GM21360 (cell line): ENCODE measurements around the gene GAB3.

ENCODE experiments used
- ATAC-seq: cut with Tn5 transposase; IDR thresholded peaks from one replicate; pipeline ENCODE4 v1.9.1; 2021; ENCODE audit warnings: mild to moderate bottlenecking, moderate library complexity; ENCODE audit not compliant: unreplicated experiment

Gene GAB3, protein sequence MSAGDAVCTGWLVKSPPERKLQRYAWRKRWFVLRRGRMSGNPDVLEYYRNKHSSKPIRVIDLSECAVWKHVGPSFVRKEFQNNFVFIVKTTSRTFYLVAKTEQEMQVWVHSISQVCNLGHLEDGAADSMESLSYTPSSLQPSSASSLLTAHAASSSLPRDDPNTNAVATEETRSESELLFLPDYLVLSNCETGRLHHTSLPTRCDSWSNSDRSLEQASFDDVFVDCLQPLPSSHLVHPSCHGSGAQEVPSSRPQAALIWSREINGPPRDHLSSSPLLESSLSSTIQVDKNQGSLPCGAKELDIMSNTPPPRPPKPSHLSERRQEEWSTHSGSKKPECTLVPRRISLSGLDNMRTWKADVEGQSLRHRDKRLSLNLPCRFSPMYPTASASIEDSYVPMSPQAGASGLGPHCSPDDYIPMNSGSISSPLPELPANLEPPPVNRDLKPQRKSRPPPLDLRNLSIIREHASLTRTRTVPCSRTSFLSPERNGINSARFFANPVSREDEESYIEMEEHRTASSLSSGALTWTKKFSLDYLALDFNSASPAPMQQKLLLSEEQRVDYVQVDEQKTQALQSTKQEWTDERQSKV

DNA sequence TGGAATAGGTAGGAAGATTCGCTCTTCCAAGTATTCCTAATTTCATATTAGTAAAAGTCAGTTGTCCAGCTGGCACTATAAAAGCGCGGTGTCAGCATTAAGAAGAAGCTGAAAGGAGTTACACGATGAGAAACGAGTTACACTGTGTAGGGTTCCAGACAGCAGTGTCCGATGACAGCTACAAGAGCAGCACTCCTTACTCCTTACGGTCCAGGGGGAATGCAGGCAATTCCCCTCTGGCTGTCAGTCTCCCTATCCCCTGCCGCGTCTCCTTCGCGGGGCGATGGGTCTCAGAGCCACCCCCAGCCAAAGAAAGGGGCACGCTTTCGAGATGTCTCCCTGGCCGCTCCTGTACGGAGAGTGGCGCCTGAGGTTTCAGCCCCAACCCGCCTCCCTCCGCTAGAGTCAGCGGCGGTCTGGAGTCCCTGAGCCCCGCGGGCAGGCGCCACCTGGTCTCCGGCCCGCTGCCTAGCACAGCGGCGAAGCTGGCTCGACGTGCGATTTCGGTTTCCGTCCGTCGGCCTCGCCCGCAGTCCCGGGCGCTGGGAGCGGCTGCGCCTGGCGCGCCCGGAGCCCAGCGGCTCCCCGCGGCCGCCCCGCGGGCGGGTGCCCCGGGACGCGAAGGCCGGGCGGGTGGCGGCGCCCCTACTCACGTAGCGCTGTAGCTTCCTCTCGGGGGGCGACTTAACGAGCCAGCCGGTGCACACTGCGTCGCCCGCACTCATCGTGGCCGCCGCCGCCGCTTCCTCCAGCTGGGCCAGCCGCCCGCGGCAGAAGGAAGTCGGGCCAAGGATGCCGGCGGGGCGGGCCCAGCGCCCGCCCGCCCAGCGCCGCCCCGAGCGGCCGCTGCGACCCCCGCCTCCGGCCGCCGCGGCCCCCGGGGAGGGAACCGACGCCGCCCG is at the start of gene GAB3:
Gene GAB3, minus strand, starts transcription at position 777 of the 902 bp plus-strand sequence. Its CDS starts 52 bp downstream, at position 725.
- ATAC-seq = no peak

- ATAC-seq = no peak
These were observed 48.9 kb upstream of the GAB3 start for GRCh38 chrX:154799556-154800348.

DNA sequence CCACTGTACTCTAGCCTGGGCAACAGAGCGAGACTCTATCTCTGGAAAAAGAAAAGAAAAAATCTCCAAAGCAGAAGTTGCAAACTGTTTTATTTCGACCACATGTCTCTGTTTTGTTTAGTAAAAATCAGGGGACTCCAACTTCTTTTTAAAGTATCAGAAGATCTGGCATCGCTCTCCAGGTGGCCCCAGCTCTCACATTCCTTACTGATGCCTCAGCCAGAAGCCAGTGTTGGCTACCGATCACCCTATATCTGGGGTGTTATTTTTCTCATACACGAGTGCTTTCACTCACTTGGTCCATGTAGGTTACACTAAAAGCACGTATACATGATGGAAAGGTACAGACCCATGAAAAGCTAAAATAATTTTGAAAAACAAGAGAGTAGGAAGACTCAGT is 46.1 kb upstream of the GAB3 start:
- no peak for ATAC-seq

DNA sequence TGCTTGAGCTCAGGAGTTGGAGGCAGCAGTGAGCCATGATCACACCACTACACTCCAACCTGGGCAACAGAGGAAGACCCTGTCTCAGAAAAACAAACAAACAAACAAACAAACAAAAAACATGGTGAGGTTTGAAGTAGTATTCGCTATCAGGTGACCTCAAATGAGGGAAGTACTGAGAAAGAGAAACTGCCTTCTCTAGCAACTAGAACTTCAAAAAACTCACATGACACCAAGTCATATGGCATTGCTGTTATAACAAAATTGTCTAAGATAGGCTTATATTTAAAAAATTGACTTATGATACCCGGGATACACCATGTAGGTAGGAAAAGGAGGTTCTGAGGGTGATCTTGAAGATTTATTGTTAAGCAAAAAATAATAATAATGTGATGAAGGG is 44.1 kb upstream of the GAB3 start:
- ATAC-seq = no peak

- no peak for ATAC-seq
These were observed 42.4 kb upstream of the GAB3 start for GRCh38 chrX:154793084-154793795.

DNA sequence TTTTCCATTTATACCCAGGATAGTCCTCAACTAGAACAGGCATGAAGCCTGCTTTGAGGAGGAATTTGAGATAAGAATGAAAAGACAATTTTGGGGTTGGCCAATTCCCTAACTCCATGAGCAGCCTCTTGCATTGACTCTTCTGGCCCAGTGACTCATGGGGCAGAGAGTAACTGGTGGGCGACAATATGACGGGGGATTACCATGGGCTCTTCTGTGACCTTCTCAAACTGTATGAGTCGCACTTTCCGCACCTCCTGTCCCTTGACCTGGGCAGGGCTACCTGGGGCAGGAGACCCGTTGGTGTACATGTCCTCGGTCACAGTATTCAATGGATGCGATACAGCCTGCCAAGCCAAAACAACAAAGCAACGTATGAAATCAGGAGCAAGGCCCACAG is 41.1 kb upstream of the GAB3 start:
- ATAC-seq = no peak

DNA sequence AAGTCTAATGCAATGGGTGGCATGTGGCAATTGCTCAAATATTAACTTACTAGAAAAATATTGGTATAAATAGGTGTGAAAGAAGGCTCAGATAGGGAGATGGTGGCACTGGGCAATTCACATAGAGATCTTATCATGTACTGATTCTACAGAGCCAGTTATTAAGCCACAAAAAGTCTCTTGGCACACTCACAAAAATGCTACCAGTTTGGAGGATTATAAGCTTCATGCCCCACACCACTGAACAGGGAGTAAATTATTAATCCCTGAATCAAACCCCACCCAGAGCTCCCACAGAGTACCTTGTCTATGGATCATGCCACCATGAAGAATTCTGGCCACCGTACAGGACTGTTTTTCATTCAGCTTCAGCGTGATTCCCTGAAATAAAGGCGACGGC is 40.6 kb upstream of the GAB3 start:
- ATAC-seq = no peak

GRCh38 chrX:154785716-154786115 is 34.8 kb upstream of the GAB3 start:
- no peak for ATAC-seq

GRCh38 chrX:154784149-154784995 is 33.5 kb upstream of the GAB3 start:
- no peak for ATAC-seq

- no peak for ATAC-seq
These were observed 30.1 kb upstream of the GAB3 start for GRCh38 chrX:154780968-154781367.

- ATAC-seq = no peak
These were observed 28.4 kb upstream of the GAB3 start for GRCh38 chrX:154779261-154779660.

- ATAC-seq = no peak
These were observed 25.9 kb upstream of the GAB3 start for GRCh38 chrX:154776753-154777152.

DNA sequence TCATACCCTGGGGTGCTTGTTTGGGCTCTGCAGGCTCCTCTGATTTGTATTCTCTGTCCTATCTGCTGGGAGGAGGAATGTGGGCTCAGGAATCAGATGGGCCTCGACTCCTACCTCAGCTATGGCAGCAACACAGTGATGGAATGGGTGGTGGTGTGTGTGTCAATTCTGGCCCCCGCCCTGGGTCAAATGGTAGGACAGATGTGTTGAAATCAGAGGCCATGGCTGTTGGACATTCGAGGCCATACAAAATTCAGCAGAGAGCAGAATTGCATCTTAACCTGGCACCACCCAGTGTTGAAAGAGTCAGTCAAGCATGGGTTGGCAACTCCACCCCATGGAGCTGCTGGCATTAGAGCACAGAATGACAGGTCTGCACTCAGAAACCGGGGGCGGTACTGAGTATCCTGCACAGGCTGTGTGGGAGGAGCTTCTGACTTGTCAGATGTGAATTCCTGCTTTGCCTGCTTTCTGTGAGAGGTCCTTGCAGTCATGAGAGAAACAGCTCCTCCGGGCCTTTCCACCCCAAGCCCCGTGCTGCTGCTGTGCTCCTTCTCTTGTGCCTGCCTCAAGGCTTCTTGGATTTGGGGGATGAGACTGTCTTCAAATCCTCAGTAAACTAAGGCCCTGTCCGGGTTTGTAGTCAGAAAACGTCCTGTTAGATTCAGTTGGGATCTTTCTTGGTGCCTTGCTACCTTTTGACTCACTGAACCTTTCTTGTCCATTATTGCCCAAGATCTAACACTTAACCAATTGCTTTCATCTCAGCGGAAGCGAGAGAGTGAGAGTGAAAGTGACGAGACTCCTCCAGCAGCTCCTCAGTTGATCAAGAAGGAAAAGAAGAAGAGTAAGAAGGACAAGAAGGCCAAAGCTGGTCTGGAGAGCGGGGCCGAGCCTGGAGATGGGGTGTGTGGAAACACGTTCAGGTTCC is 24.8 kb upstream of the GAB3 start:
- ATAC-seq = no peak

DNA sequence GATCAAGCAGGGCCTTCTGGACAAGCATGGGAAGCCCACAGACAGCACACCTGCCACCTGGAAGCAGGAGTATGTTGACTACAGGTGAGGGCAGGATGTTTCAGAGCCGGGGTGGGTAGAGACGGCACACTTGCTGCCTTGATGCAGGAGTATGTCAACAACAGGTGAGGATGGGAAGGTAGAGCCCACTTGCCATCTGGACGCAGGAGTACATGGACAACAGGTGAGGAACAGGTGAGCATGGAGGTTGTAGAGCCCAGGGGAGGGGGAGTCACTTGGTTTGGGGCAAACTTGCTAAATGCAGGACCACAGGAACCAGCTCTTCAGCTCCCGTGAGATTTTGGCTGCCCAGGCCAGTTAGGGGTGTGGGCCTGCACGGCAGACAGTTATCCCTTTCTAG is 23.7 kb upstream of the GAB3 start:
- no peak for ATAC-seq

DNA sequence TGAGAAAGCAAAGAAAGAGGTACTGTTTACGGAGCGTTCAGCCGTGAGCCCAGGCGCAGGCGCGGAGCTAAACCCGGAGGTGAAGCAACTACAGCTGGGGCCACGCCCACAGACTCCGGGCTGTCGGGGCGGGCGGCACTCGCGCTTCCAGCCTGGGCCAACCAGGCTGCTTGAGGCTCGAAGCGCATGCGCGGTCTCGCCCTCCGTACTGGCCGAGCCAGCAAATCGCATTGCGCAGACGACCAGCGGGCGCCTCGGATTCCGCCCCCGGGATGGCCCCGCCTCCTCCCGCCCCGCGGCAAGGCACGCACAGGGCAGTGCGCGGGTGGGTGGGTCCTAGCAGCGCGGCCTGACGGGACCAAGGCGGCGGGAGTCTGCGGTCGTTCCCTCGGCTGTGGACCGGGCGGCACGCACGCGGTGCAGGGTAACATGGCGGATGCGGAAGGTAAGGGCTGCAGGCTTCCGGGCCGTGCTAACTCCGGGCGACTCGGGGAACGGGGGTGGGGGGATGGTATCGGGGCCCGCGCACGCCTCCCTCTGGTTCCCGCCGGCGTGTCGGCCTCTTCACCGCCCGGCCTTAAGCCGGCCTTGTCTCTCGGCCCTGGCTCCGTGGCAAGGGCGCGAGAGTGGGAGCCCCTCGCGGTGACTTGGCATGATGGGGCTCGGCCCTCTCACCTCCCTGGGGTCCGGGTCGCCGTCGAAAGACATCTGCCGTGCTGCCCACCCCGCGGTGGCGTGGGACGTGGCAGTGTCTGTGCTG is 11.8 kb upstream of the GAB3 start, which contains the start of gene DKC1:
Gene DKC1, plus strand, starts transcription at position 328 of the 760 bp plus-strand sequence. Its CDS starts 102 bp downstream, at position 430.
- peak; percentile 87 for ATAC-seq

DNA sequence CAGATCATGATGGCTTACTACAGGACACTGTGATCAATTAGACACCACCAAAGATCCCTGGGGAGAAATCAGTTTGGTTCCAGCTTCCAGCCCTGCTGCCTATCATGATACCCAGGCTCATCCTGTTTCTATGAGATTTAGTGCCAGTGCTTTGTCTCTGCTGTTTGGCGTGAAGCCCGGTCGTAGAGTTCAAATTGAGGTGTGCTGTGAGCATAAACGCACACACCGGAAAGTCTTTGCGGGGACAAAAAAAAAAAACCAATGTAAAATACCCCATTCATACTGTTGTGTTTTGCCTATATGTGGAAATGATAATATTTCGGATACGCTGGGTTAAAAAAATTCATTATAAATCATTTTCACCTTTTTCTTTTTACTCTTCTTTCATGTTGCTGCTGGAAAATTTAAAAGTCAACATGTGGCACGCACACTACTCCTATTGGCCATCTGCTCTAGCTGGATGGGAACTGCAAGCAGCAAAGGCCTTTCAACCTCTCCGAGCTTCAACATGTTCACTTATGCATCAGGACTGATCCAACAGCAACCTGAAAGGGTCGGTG is 11.2 kb upstream of the GAB3 start:
- no peak for ATAC-seq

DNA sequence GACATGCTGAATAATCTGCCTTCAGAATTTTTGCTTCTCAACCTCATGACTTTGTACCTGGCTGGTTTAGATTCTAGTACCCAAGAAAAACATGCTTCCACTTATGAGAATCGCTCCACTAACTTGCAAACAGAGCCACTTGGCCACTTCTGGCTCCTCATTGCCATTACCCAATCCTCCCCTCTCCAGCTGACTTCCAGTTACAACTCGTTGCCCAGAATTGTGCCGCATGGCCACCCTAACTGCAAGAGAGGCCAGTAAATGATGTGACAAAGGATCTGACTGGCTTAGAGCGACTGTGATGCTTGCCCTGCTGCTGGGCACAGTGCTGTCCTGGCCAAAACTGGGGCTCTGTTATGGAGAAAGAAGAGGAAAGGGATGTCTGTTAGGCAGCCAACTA is 7.8 kb upstream of the GAB3 start:
- ATAC-seq = no peak
